RPMI7951 (cell line): ENCODE results near the gene CD8B2. TPM values are rescaled to one million over a fixed set of nuclear protein-coding genes. Genes with fewer than 3 reads are reported as not detected.
"Not testable (repeated sequence)": the region's sequence is repeated elsewhere in the genome, so short reads cannot be mapped to it uniquely, and the experiment has no call there.

Source experiments
- DNase-seq: peaks from one replicate; pipeline ENCODE4 v3.0.0-alpha.2; 2012; ENCODE audit warnings: low read depth
- total RNA-seq: library from RNA; depleted of rRNA; stranded (reverse); fragments of >200 nt; shearing (Covaris generic); gene quantifications from 2 replicates; pipeline ENCODE4 v1.2.3, GENCODE V29; 2014; rRNA removed

CD8B2 gene
- total RNA-seq, 1 experiment from 2014 or later = not detected

- no peak for DNase-seq
Measured at GRCh38 chr2:106551417-106552130, 64.4 kb downstream of the CD8B2 start.

DNA sequence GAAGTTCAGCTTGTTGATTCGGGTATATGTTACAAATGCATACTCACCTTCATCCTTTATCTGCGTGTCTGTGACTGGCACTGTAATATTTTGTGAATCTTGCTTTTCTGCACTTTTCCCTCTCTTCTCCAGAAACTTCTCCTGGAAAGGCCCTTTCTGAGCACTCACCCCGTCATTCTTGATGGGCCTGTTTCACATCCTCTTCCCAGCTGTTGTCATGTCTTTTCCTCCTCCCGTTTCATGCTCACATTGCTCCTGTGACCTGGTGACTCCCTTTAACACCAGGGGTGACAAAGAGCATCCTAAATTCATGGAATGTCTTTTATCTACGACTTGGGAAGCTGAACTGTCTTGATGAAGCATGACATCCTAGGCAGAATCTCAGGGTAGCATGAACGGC, 65.8 kb downstream of the CD8B2 start:
- no peak for DNase-seq

- DNase-seq = no peak
Measured at GRCh38 chr2:106553321-106553720, 66.2 kb downstream of the CD8B2 start.

- no peak for DNase-seq
Measured at GRCh38 chr2:106554411-106554810, 67.2 kb downstream of the CD8B2 start.

GRCh38 chr2:106555053-106555452, 67.9 kb downstream of the CD8B2 start:
- DNase-seq = no peak

DNA sequence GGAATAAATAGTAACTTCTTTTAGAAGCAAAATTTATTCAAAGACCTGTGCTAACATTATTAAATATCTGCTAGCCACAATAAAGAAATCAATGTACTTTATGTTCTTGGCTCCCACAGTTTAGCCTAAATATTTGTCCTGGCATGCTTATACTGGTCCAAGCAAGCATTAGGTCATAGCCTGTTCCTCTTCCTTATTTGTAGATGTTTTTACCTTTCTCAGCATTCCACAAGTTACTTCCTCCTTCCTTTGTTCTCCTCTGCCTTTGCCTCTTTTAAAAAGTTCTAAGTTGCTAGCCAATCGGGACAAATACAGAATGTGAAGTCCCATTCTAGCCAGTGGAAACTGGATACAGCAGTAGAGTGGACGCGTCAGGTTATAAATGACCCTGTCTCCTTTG, 72.6 kb downstream of the CD8B2 start:
- DNase-seq = not testable (repeated sequence)

- no peak for DNase-seq
Measured at GRCh38 chr2:106560773-106561172, 73.6 kb downstream of the CD8B2 start.

- DNase-seq = no peak
Measured at GRCh38 chr2:106561356-106561755, 74.2 kb downstream of the CD8B2 start.

DNA sequence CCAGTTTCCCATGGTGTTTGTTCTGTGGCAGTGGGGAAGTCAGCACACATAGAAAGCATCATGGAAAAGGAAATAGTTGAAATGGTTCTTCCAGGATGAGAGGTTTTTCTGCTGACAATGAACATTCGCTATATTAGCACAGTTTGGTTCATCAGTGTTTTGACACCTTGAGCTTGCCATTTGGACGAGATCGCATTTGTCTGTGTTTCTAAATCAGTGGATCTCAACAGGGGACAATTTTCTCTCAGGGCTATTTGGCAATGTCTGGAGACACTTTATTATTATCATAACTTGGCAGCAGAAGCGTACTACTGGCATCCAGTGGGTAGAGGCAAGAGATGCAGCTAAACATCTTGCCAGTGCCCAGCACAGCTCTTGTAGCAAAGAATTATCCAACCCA, 74.6 kb downstream of the CD8B2 start:
- no peak for DNase-seq

DNA sequence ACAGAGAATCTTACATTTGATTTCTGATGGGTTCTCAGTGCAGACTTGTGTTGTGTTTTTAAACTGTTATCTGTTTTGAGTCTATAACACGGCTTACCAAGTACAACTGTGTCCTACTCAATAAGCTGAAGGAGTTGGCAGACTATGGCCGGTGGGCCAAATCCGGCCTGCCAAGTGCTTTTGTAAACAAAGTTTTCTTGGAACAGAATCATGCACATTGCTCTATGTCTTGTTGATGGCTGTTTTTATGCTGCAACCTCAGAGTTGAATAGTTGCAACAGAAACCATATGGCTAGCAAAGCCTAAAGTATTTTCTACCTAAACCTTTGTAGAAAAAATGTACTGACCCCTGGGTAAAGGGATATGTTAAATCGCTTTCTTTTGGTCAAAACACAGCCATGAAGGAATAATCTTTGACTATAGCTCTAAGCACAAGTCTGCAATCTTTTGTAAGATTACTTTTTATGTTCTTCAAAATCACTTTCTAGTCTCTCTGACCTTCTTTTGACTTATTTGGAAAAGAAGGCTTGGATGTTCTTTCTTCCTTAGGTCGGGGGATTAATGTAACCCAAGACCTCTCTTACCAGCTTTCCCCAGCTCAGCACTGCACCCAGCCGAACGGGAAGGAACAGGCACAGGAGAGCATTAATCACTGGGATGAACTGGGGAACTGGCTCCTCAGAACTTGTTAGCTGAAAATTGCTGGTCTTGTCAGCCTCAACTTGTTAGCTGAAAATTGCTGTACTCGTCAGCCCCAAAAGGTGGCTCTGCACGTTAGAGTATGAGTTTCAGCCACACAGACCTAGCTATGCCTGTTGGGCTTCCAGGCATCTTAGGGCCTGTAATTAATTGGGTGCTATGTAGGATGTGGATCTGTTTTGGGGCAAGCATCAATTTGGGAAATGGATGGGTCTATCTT, 75.4 kb downstream of the CD8B2 start:
- no peak for DNase-seq

GRCh38 chr2:106563195-106563594, 76.0 kb downstream of the CD8B2 start:
- no peak for DNase-seq

DNA sequence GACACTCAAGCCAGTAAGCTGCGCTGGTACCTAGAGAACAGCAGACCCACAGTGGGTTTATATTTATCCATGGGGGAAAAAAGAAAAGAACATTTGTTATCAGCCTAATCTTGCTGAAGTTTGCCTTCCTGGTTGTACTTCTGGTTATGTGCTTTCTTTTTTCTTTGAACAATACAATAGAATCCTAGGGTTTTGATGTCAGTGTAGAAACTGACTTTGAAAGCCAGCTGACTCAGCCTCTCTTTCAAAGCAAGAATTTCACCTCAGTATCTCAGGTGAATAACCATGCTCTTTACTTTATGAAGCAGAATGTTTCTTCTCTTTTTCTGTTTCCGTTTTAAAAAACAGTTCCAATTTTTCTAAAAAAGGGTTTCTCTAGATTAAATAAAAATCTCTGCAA, 78.4 kb downstream of the CD8B2 start:
- no peak for DNase-seq

GRCh38 chr2:106566050-106566449, 78.9 kb downstream of the CD8B2 start:
- peak; percentile 30 for DNase-seq

DNA sequence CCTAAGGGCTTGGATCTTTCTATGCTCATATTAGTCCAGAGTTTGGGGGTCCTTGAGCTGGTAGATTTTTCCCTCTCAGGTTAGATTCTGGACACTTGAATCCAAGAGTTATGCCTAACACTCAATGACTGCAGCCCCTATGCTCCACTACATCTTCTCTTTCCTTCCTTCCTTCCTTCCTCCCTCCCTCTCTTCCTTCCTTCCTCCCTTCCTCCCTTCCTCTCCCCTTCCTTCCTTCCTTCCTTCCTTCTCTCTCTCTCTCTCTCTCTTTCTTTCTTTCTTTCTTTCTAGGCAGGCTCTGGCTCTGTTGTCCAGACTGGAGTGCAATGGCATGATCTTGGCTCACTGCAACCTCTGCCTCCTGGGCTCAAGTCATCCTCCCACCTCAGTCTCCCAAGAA, 79.3 kb downstream of the CD8B2 start:
- not testable (repeated sequence) for DNase-seq

GRCh38 chr2:106570316-106570715, 83.2 kb downstream of the CD8B2 start:
- no peak for DNase-seq

Other genes with a start within 250 kb of the CD8B2 start
- gene RGPD3, start 19.0 kb upstream of the CD8B2 start, total RNA-seq = 0.12 and 0.20 TPM in 2 replicates